UCSD-AML1 (cell line): ENCODE data around the gene PTDSS2.
"Not testable (repeated sequence)": the region's sequence is repeated elsewhere in the genome, so short reads cannot be mapped to it uniquely, and the experiment has no call there.

Experiments
- DNase-seq: peaks from one replicate; lab custom pipeline; 2025; ENCODE audit not compliant: unreplicated experiment; lab: John Stamatoyannopoulos, UW

PTDSS2 gene

GRCh38 chr11:503179-503981, 53.3 kb downstream of the PTDSS2 start:
- DNase-seq = no peak

DNA sequence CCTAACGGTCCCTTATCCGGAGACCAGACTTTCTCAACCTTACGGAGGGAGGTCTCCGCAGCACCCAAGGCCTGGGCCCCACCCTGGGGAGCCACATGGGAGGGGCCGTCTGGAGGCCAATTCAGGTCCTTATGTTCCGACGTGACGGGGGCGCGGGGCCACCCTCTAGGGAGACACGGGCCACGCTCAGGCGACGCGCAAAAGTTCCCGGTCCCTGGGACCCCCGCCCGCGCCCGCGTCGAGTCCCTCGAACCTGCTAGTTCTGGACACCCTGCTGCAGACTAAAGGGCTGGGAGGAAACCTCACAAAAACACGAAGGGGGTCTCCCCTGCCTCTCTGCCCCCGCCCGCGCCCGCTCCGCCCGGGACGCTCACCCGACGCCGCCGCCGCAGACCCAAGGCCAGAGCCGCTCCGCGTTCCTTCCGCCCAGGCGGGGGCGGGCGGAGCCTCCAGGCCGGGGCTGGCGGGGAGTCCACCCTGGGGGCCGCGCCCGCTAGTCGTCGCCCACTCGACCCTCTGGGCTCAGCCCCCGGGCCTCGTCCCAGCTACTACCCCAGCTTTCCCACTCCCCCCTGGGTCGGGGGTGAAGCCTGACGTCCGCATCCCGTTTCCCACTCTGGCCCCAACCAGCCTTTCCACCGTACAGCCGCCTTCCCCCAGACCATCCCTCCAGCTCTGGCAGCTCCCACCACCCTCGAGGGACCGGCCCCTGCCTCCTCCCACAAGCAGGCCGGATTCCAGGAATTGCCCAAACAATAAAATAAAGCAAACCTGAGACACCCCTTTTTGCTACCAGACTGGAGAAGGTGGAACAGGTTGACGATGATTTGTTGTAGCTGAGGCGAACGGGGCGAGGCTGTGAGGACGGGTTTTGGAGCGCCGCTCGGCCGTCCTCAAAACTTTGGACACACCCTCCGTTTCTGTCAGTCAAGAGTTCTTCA, 54.2 kb downstream of the PTDSS2 start:
- no peak for DNase-seq

DNA sequence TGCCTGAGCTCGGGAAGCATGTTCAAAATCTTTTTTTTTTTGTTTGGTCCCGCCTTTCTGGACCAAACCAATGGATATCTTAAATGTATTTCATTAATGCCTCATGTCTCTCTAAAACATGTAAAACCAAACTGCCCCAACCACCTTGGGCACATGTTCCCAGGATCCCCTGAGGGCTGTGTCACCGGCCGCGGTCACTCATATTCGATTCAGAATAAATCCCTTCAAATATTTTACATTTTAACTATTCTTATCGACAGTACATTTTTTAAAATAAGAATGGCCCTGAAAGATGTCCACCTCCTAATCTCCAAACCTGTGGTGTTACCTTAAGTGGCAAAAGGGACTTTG, 54.9 kb downstream of the PTDSS2 start:
- DNase-seq = no peak

GRCh38 chr11:506238-506994, 56.3 kb downstream of the PTDSS2 start:
- DNase-seq = peak; percentile 97

DNA sequence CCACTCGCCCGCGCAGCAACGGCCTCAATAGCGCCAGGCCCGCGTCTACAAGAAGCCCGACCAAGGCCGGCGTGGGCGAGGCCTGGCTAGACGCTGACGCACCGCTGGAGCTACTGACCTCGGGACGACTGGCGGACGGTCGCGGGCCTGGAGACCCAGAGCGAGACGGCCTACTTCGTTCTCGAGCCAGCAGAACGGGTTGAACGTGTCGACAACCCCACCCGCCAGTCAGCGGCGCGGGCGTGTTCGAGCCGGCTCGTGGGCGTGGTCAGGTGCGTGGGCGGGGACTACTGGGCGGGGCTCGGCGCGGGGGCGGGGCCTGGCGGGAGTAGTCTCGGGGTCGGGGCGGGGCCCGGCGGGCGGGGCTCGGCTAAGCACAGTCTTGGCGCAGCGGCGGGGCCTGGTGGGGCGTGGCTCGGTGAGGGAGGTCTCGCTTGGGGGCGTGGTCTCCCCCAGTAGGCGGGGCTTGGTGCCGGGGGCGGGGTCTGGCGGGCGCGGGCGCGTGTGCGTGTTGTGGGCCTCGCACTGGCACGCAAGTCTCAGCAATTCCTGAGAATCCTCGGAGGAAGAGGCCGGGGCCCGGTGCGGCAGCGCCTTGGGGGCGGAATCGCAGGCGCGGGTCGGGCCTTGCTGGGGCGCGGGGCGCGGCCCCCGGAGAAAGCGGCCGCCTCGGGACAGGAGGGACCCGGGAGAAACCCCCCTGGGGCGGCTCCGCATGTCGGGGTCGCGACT, 57.1 kb downstream of the PTDSS2 start, which contains the start of gene RNH1:
RNH1 (minus strand) TSS at position 248 of the 732 bp plus-strand sequence. CDS start 5,080 bp downstream, outside the sequence.
- DNase-seq = peak; percentile 97

GRCh38 chr11:507727-508515, 57.8 kb downstream of the PTDSS2 start:
- DNase-seq = no peak

GRCh38 chr11:508956-509355, 58.9 kb downstream of the PTDSS2 start:
- no peak for DNase-seq

DNA sequence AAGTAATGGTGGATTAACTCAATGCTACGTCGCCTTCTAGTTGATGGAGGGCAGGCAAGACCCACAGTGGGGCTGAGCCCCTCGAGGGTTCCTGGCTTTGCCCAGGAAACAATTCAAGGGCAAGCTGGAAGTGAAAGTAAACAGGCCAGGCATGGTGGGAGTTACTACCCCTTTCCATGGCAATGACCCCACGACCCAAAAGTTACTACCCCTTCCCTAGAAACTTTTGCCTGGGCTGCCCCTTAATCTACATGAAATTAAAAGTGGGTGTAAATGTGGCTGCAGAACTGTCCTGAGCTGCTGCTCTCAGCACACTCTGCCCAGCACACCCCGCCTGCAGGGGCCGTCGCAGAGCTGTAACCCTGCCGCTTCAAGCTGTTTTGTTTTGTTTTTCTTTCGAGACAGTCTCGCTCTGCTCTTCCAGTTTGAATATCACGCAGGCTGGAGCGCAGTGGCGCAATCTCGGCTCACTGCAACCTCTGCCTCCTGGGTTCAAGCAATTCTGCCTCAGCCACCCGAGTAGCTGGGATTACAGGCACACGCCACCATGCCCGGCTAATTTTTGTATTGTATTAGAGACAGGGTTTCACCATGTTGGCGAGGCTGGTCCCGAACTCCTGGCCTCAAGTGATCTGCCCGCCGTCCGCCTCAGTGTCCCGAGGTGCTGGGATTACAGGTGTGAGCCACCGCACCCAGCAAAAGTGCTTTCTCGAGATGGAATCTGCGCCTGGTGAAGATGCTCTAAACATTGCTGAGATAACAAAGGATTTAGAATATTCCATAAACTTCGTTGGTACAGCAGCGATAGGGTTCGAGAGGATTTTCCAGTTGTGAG, 62.9 kb downstream of the PTDSS2 start:
- no peak for DNase-seq

GRCh38 chr11:514606-515005, 64.5 kb downstream of the PTDSS2 start:
- no peak for DNase-seq

GRCh38 chr11:515131-515530, 65.1 kb downstream of the PTDSS2 start:
- DNase-seq = no peak

DNA sequence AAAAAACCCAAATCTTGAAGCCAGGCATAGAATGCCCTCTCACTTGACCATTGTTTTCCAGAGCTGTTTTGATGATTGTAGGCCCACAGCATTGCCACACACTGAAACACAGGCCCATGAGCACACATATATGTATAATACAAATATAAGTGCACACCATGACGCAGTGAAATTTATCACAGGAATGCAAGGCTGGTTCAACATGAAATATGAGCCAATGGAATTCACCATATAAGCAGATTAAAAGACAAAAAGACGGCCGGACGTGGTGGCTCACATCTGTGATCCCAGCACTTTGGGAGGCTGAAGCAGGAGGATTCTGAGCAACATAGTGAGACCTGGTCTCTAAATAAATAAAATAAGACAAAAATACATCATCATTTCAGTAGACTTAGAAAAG, 66.3 kb downstream of the PTDSS2 start:
- no peak for DNase-seq

GRCh38 chr11:516918-517685, 67.0 kb downstream of the PTDSS2 start:
- DNase-seq = not testable (repeated sequence)

- DNase-seq = no peak
Measured at GRCh38 chr11:518463-519202, 68.6 kb downstream of the PTDSS2 start.

GRCh38 chr11:520428-521176, 70.5 kb downstream of the PTDSS2 start:
- DNase-seq = no peak

- DNase-seq = no peak
Measured at GRCh38 chr11:521177-521688, 71.2 kb downstream of the PTDSS2 start.

DNA sequence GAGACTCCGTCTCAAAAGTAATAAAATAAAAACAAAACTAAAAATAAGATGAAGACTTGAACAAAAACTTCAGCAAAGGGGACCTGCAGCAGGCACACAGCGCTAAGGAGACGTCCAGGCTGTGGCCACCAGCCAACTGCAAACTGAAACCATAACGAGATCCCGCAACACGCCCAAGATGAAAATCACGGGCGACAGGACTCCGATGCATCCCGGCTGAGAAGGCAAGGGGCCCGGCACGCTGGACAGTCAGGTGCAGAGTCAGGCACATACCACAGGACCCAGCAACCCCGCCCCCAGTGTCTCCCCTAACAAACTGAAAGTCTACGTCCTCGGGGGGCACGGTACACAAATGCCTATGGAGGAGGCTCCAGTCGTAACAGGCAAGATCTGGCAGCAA, 76.1 kb downstream of the PTDSS2 start:
- DNase-seq = no peak
